H1 (cell line): ENCODE measurements around the gene AFAP1L1. TPM values are rescaled to one million over a fixed set of nuclear protein-coding genes. Genes with fewer than 3 reads are reported as not detected.

Experiments used
- ATF2 ChIP-seq: IDR thresholded peaks from 2 replicates; pipeline ENCODE4 v1.6.1; 2012; ENCODE audit warnings: low read length, inconsistent platforms
- HDAC2 ChIP-seq, 2 experiments: fragments of 300-600 bp in 1 of 2; sonication (generic) in 1 of 2; IDR thresholded peaks; 2 replicates each; pipeline ENCODE4 v1.6.1; 2011 to 2012; ENCODE audit warnings: low read depth in 2 of 2, low read length in 2 of 2, mild to moderate bottlenecking in 2 of 2, moderate library complexity in 2 of 2, borderline replicate concordance in 1 of 2, inconsistent platforms in 1 of 2
- polyA plus RNA-seq, 7 experiments: library from polyadenylated mRNA; depleted of rRNA in 3 of 7; stranded (reverse) in 5 of 7; unstranded in 2 of 7; fragments of >200 nt in 5 of 7; fragments of 200-250 nt in 2 of 7; gene quantifications; 1 replicate in 5 of 7; 2 replicates in 1 of 7; 4 replicates in 1 of 7; pipeline versions ENCODE4 v1.2.1 to v1.2.3, GENCODE V29; 2011 to 2013; ENCODE audit warnings: missing spikeins in 2 of 7, mixed read lengths in 2 of 7
- total RNA-seq: library from RNA; stranded (reverse); fragmentation: NEBNext Ultra II Directional; extraction: Animal tissue kit (Norgen Biotek cat#: 25700); gene quantifications from 2 replicates; pipeline ENCODE4 v1.2.1, GENCODE V29; 2021

Gene AFAP1L1
- total and polyA plus RNA-seq, 2 of the 8 experiments (the other 6 are each of a cell fraction or from before 2014, with no cell fraction given) = 0.79 to 4.7 TPM

DNA sequence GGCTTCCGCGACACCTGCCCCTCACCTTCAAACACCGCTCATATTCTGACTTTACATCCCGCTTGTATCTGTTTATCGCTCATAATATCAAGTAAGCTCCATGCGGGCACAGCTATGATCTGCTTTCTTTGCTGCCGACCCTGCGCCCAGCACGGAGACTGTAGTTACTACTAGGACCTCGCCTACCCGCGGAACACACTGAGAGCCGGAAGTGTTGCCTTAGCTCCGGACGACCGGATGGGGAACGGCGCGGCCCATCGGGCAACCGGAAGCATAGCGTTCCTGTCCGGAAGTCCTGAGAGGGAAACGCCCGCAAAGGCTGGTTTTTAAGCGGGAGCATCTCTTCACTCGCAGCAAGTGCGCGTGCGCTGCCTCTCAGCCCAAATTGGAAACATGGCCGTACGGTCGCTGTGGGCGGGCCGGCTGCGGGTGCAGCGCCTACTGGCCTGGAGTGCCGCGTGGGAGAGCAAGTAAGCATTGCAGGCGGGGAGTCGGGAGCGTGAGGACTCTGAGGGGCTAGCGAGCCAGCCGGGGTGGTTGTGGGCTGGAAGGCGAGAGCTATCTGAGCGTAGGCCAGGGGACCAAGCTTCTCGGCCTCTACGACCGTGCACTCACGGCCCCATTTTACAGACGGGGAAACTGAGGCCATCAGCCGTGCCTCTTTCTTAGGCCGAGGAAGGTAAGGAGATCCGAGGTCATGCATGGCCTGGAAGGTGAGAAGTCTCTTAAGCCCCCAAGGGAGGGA, 73.7 kb downstream of the AFAP1L1 start, which contains the start of gene GRPEL2 (continued):
- no peak; the same call in 1 of the 2 replicates for TF ChIP-seq ATF2
- peak in 1 of 2 experiments; percentile 94; a peak in 2 of 4 replicates for TF ChIP-seq HDAC2 (IDR thresholded peaks at IDR 0.05; ENCODE audit: borderline replicate concordance in 1 of 2, low read depth in 2 of 2, low read length in 2 of 2)
